NCI-H226 (cell line): ENCODE measurements around the gene CAD.

Experiments
- DNase-seq: peaks from one replicate; pipeline ENCODE4 v3.0.0-alpha.2; 2015

CAD gene

DNA sequence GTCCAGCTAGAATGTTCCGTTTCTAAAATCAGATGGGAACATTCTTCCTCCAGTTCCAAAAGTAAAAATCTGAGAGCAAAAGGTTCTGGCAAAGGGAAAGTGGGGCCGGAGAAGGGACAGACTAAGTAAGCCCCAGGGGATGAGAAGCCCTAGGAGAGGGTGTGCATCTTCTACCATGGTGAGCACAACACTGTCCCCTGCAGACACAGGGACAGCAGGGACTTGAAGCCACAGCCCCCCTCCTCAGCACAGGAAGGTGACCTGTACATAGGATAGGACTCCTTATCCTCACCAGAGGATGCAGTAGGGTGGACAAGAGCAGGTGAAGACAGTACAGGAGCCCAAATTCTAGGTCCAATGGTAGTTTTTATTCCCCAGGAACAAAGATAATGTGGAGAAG lies 17.9 kb upstream of the CAD start:
- DNase-seq = no peak

DNA sequence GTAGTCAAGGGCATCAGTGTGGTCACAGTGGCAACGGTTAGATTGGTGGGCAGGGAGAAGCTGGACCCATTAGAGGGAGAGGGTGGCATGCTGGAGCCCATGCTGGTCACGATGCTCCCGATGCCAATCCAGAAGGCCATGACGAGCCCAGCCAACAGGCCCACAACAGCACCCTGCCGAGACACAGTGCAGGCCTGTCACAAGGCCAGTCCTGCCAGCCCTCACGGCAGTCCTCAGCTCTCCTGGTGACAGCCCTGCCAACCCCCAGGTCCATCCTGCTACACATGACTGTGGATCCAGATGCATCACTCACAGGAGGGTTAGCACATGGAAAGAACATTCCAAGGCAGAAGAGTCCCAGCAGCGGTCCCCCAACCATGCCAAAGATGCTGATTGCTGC lies 15.5 kb upstream of the CAD start:
- DNase-seq = no peak

DNA sequence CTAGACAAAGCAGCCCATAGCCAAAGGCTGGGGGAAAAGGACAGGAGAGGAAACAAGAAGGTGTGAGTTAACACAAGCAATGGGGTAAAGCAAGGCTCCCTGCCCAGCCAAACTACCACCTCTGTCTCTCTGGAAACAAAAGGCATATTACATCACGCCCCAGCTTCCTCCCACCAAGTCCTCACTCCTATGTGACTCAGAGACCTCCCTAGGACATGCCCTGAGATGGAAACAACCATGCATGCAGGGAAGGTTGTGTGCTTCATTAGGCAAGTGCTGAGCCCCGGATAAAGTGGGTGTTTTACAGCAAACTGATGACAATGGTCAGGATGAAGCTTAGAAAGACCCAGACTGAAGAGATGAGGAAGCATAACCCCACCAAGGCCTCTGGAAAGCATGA lies 14.3 kb upstream of the CAD start:
- no peak for DNase-seq

DNA sequence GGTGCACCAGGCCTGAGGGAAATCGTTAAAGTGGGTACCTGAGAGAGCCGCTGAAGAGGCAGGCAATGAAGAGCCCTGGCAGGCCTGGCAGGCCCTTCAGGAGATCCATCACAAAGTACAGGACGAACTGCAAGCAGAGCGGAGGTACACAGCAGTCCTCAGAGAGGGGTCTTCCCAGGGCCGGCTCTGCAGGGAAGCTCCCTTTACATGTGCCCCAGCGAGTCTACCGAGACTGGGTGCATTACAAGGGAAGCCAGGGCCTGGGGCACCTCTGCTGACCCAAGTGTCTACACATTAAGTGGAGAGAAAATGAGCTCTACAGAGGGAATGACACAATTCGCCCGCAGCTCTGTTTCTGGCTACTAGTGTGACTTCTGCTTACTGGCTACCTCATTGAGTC lies 13.4 kb upstream of the CAD start:
- DNase-seq = no peak

DNA sequence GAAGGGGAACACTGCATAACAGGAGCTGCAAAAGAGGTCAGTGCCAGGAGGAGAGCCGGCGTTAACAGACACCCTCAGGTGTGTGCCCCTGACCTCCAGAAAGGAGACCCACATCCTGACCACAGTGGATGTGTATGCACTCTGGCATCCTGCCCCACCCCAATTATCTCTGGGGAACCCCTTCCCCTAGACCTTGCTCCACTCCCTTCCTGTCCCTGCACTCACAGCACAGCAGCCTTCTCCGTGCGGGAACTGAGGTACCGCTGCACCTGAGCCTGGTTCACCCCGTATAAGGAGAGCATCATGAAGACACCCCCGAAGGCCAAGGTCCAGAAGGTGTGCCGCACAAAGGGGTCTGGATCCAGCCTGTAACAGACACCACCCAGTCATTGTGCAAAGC lies 12.6 kb upstream of the CAD start:
- DNase-seq = no peak

DNA sequence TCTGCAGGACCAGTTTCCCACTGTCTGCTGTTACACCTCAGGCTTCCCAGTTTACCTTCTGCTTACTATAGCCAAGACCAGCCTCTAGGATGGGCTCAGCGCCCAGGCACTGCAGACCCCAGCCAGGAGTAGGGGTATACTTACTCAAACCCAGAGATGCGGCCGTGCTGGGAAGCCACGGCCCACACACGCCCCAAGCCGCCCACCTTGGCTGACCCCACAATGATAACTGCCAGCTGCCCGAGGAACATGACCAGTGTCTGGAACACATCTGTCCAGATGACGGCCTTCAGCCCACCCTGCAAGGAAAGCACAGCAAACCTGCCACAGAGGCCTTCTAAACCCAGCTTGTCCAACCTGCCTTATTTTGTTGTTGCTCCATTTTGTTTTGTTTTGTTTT lies 12.0 kb upstream of the CAD start:
- no peak for DNase-seq

DNA sequence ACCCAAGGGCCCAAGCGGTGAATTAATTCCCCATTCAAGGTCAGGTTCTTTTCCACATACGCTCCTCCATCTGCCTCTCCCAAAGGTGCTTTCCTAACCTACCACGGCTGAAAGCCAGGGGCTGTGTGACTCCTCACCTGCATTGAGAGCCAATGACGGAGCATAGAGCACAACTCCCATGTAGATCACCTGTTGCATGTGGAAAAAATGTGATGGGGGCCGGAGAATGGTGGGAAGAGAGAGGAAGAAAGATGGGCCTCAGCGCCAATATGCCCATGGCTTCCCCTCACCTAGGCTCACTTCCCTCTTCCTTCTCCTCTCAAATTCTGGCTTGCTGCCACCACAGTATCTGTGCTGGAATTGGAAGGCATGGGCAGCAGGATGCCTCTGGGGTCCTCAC lies 10.8 kb upstream of the CAD start:
- no peak for DNase-seq

DNA sequence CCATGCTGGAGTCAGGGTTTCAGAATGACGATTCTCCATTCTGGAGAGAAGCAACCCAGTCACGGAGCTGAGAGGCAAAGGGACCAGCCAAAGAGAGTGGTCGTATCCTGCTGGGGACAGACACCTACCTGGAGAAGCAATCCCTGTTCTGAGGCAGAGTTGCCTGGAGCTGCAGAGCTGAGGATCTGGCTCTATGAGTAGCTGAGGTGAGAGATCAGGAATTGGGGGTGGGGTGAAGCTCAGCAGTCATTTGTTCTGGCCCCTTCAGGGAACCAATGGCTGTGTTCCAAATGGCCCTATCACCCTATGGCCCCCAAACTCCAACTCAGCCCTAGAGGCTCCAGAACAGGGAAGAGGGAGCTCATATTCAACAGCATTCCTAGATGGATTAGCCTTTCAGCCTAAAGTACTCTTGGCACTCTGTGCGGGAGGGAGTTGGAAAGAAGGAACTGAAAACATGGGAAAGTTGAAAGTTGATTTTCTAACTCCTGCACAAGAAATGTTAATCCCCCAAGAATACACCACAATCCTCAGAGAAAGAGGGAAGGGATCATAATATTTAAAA lies 8.6 kb upstream of the CAD start:
- no peak for DNase-seq

DNA sequence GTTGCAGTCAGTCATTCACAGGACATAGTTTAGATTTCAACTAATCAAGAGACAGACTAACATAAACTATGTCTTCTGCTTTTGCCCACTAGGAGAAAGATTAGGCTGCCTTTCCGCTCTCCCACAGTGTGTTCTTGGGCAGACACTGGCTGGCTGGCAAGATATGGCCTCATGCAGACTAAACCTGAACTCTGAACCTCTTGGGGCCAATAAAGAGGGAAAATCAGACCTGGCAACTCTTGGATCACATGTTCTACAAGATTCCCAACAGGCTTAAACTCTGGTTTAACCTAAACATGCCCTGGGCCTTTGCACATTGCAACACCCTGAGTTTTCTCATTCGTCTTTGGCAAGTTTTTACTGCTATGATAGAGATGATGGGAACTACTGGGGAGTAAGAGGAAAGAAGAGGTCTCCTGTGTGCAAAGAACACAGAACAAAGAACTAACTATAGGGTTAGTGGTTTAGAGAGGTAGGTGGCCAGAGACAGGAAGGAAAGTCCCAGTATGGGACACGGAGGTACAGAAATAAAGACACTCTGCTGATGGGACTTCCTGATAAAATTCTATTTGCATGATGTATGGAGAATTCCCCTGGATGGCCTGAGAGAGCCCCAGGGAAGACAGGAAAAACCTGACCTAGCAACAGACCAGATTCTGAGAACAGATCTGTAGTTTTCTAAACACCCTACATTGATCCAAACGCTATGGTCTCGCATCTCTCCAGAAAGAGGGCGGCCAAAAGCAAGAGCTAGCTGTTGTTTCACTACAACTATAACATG lies 7.4 kb upstream of the CAD start:
- no peak for DNase-seq

DNA sequence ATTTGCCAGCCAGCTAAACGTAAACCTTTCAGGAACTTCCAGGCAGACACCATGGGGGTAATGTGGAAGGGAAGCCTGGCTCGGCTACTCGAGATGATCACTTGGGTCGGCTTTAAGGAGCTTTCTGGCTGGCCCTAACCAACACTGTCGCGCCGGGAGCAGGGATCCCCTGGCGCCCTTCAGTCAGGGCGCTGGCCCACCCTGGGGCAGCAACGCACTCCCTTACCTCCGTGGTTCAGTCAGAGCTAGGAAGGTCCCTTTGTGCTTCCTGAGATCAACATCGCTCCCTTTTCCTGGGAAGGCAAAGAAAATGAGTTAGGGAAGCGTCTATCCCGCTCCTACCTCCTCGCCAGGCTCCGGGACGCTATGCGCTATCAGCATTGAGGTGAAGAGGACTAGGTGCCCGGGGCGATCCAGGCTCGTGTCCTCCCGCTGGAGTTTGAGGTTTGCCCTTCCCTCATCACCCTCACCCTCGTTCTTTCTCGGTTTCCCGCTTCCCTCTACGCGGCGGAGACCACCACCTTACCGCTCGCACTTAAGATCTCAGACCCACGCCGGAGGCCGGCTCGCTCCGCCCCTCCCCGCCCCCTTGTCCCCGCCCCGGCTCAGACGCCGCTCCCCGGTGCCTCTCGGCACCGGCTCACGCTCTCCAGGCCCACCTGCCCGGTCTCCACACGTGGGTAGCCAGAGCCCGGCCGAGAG lies 5.8 kb upstream of the CAD start:
- peak; percentile 68 for DNase-seq

DNA sequence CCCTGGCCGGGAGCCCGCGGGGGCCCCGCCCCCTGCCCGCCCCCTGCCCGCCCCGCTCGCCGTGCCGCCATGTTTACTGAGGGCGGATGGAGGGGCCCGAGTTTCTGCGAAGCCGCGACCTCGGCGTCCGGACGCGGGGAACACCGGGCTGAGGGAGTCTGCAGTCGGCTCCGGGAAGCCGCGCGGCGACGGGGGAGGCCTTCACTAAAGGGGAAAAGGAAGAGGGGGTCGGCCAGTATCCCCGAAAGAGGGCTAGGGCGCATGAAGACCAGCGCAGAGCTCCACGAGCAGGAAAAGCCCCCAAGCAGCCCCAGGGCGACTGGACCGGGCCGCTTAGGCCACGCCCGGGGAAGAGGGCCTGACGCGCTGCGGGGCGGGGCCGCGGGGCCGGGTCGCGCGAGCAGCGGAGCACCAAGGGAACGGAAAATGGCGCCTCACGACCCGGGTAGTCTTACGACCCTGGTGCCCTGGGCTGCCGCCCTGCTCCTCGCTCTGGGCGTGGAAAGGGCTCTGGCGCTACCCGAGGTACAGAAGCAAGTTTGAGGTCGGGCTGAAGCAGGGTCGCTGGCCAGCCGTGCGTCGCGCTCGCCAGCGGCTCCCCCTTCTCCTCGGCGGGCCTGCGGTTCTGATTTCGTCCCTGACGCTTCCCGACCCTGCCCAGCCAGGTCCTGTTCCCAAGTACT lies 5.1 kb upstream of the CAD start, which contains the start of the genes ATRAID and SLC5A6:
Gene ATRAID, plus strand, starts transcription at position 99 of the 683 bp plus-strand sequence. Its CDS starts 328 bp downstream, at position 427.
Gene SLC5A6, minus strand, starts transcription at position 326 of the 683 bp plus-strand sequence. CDS start 4,618 bp downstream, outside the sequence.
- DNase-seq = peak; percentile 85

DNA sequence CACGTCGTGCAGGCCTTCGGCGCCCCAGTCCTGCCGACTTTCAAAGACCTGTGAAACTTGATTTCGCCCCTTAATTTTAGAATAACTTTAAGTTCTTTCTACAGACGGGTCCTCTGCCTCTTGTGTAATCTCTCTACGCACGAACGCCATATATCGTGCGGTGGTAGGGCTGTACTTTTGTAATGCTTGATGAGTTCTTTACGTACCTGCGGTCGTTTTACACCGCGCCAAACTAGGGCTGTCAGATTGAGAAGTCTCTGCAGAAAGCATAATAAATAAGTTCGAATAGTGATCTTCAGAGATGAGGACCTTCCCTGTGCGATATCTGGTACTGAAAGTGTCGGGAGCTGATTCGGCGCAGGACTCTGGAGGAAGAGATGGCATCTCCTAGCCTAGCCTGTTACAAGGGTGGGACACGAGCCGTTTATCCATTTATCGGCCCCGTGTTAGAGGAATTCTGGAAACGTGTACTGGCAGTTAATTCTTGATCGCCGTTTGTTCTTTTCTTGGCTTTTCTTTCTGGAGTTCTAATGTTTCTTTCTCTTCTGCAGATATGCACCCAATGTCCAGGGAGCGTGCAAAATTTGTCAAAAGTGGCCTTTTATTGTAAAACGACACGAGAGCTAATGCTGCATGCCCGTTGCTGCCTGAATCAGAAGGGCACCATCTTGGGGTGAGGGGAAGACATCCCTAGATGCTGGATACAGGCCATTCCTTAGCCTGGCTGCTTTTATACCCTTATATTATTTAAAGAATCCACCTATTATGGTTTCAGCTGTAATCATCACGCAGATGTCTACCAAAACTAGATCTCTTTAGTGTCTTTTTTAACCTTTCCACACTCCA lies 4.3 kb upstream of the CAD start:
- DNase-seq = no peak

DNA sequence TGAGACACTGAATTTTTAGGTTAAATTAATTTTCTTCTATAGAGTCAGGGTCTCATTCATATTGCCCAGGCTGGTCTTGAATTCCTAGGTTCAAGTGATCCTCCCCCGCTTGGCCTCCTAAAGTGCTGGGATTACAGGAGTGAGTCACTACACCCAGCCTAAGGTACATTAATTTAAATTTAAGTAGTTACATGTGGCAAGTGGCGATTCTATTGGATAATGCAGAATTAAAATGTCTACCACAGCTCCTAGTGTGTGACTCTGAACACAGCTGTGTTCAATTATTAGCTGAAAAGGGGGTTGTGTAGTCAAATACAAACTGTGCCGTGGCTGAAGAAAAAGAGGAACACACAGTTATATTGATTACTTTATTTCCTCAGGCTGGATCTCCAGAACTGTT lies 2.2 kb upstream of the CAD start:
- DNase-seq = no peak

DNA sequence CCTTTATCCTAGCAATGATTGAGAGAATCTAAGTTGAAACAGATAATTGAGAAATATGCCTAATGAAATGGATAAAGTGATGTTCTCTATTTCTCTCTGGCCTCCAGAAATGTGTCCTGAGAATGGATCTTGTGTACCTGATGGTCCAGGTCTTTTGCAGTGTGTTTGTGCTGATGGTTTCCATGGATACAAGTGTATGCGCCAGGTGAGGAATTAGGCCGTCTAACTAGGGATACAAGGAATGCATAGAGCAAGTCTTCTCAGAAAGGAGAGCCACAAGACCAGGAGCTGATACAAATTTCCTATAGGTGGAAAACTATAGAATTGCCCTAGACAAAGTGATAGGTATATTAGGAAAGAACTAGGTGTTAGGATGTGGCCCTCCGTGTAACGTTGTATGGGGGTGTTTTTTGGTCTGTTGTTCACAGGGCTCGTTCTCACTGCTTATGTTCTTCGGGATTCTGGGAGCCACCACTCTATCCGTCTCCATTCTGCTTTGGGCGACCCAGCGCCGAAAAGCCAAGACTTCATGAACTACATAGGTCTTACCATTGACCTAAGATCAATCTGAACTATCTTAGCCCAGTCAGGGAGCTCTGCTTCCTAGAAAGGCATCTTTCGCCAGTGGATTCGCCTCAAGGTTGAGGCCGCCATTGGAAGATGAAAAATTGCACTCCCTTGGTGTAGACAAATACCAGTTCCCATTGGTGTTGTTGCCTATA lies 592 bp upstream of the CAD start:
- DNase-seq = no peak

DNA sequence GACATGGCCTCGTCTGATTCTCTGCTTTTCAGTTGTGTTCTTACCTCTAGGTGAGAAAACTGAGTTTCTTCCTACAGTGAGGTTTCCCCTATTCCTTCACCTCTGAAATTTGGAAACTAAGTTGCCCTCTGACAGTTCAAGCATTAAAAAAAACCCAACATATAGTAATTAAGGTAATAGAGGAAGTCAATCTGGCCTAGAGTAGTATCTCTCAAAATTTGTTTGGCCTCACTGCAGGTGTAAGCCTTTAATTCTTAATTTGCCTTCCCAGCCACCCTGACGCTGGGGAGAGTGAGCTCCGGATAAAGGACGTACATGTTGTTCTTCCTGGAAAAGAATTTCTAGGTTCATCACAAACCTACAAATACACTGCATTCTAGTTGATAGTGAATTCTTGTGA lies 1.4 kb downstream of the CAD start:
- no peak for DNase-seq

DNA sequence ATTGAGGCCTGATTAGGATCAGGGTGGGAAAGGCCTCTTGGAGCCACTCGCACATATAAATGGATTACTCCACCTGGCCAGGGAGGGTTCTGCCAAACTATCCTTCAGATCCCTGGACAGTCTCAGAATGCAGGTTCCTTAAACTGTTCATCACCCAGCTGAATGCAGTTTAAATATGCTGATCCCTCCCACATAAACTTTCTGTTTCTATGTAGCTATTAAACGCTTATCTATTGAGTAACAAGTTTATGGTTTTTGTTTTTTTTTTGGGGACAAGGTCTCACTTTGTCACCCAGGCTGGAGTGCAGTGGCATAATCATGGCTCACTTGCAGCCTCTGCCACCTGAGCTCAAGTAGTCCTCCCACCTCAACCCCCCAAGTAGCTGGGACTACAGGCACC lies 1.9 kb downstream of the CAD start:
- no peak for DNase-seq

DNA sequence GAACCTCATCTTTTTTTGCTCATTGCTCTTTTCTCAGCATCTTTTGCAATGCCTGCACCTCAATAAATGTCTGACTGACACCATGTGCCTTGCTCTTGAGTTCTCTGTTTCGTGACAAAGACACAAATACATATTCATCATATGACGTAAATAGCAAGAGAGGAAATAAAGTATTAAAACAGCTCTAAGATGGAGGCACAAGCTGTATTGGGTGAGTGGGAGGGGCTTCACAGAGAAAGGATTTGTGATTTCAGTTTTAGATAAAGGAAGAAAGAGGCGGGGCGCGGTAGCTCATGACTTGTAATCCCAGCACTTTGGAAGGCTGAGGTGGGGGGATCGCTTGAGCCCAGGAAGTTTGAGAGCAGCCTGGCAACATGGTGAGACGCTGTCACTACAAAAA lies 2.9 kb downstream of the CAD start:
- DNase-seq = no peak

DNA sequence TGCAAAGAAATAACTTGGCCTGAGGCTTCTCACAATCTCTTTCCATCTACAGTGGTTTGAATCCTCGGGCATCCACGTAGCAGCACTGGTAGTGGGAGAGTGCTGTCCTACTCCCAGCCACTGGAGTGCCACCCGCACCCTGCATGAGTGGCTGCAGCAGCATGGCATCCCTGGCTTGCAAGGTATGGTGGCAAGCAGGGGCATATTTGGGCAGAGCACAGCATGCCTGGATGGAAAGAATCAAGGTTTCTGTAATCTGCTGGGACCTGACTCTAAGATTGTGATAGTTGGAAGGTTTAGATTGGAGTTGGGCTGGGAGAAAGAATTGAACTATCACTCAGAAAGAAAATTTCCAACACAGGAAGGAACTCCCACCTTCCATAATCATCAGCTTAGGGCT lies 4.0 kb downstream of the CAD start:
- DNase-seq = no peak

DNA sequence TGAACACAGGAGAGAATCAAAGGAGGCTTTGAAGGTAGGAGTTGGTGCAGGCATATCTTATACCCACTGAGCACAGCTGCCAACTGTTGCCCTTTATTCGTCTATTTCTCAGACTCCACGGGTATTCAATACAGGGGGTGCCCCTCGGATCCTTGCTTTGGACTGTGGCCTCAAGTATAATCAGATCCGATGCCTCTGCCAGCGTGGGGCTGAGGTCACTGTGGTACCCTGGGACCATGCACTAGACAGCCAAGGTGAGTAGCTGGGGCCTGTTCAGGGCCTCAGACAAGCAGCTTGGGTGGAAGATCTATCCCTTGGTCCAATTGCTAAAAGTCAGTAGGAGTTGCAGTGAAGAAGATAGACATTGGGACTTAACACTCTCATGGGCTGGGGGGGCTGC lies 5.2 kb downstream of the CAD start:
- DNase-seq = no peak

DNA sequence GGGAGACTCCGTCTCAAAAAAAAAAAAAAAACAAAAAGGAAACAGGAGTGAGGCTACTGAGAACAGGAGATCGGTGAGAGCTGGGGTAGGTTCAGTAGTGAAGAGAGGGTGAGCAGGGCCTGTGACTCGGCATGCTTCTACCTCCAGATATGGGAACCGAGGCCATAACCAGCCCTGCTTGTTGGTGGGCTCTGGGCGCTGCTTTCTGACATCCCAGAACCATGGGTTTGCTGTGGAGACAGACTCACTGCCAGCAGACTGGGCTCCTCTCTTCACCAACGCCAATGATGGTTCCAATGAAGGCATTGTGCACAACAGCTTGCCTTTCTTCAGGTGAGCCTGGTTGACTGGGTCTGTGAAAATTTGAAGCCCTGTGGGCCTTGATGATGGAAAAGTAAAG lies 6.2 kb downstream of the CAD start:
- DNase-seq = no peak

DNA sequence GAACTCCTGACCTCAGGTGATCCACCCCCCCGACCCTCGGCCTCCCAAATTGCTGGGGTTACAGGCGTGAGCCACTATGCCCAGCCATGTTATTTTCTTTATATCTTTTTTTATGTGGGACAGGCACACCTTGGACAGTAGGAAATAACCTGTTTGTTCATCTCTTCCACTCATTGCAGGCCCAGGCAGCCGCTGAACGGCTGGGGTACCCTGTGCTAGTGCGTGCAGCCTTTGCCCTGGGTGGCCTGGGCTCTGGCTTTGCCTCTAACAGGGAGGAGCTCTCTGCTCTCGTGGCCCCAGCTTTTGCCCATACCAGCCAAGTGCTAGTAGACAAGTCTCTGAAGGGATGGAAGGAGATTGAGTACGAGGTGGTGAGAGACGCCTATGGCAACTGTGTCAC lies 8.4 kb downstream of the CAD start:
- DNase-seq = no peak

DNA sequence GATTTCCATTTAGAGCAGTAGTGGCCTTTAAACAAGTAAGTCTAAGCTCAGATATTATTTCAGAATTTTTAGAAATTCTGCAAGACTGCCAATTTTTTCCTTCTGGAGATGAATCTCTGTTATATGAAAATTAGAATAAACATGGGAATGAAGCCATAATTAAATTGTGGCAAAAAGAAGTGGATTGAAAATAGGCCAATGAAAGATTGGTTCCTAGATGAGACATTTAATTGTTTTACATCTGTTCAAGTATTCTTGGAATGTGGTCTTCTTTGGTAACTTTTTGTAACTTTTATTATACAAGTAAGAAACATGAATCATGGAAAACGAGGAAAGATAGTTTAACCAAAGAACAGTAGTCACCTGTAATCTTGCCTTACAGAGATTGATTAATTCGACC lies 10.3 kb downstream of the CAD start:
- DNase-seq = no peak
